ENCODE data around the gene LDLRAD4.

Gene LDLRAD4

GRCh38 chr18:13306583-13306982 lies 88.0 kb downstream of the LDLRAD4 start:
- DNase-seq (ENCODE audit: low read depth, low spot score) = no peak

DNA sequence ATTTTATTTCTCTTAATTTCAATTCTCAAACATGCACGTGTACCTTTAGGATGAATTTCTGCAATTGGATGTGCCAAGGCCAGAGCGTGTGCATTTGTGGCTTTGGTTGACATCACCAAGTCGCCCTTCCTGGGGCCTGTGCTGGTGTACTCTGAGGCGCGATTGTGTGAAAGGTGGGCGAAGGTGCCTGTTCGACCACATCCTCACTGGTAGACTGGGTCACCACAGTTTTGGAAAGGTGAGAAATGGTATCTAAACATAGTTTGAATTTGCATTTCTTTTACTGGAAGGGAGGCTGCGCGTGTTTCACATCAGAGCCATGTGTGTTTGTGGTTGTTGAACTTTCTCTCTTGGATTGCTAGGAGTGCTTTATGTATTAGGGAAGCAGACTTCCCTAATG lies 89.8 kb downstream of the LDLRAD4 start:
- DNase-seq (ENCODE audit: low read depth, low spot score) = no peak

GRCh38 chr18:13309031-13309747 lies 90.6 kb downstream of the LDLRAD4 start:
- no peak for DNase-seq (ENCODE audit: low read depth, low spot score)

DNA sequence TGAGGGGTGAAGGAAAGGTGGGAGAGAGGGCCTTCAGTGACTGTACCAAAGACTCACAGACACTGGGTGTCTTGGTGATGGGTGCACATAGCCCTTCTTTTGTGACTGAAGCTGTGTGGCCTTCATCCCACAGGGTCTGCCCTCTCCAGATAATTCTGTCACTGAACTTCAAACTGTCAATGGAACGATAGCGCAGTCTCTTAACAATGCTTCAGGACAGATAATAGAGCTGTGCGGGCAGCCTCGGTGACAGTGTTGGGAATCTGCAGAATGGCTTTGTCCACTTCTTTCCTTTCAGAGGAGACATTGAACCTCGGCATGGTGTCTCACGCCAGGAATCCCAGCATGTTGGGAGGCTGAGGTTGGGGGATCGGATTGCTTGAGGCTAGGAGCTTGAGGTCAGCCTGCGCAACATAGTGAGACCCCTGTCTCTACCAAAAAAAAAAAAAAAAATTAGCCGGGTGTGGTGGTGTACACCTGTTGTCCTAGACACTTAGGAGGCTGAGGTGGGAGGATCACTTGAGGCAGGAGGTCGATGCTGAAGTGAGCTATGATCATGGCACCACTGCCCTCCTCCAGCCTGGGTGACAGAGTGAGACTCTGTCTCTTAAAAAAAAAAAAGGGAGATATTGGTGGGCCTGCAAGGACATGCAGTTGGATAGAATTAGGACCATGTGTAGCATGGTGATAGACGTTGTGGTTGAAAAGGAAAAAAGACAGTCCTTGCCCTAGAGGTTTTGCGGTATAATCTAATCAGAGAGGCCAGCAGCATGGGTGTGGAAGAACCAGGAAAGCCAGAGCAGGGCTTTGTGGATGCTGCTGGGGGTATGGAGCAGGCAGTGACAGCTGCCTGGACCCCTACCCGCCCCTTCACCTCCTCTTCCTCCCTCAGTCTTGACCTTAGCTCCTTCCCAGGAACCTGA lies 91.4 kb downstream of the LDLRAD4 start:
- no peak for DNase-seq (ENCODE audit: low read depth, low spot score)

DNA sequence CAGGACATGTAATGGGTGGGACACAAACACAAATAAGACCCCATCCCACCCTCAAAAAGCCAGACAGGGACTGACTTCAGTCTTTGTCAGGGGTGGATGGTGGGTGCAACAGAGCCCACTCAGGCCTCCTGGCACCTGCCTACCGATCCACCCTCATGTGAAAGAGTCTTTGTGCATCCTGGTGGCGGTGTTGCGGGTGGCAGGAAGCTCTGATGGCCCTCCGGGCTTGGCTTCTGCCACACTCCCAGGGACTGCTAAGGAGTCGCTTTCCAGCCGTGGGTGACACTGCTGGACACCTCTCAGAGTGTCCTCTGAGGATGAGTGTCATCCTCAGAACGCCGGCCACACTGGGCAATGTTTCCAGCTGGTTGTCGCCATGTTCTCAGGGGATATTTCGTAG lies 92.6 kb downstream of the LDLRAD4 start:
- DNase-seq (ENCODE audit: low read depth, low spot score) = no peak

DNA sequence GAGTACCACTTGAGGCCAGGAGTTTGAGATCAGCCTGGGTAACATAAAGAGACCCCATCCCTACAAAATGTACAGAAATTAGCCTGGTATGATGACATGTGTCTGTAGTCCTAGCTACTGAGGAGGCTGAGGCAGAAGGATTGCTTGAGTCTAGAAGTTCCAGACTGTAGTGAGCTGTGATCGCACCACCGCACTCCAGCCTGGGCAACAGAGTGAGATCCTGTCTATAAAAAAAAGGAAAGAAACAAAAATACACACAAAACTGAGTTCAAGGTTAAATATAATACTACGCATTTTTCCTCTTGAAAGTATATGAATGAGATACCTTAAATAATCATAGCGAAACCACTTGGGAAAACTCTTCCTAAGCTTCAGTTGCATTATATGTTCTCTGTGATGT lies 94.0 kb downstream of the LDLRAD4 start:
- no peak for DNase-seq (ENCODE audit: low read depth, low spot score)

- DNase-seq (ENCODE audit: low read depth, low spot score) = no peak
Observed at GRCh38 chr18:13313006-13313686, 94.6 kb downstream of the LDLRAD4 start.

DNA sequence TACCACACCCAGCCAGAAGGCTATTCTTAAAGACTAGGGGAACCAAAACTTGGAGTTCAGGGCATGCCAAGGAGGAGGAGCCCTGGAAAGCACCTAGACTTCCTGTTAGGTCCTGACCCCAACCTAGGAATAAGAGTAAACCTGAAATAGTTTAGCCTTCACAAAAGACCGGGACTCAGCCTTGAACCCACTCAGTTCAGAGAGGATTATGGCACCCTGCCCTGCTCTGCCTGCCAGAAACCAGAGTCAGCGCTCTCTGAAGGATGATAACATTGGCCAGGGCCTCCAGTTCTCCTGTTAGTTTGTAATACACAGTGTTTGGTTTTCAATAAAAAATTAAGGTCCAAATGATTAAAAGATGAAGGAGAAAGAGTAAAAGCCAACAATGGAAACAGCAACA lies 96.4 kb downstream of the LDLRAD4 start:
- no peak for DNase-seq (ENCODE audit: low read depth, low spot score)

GRCh38 chr18:13316063-13316462 lies 97.5 kb downstream of the LDLRAD4 start:
- DNase-seq (ENCODE audit: low read depth, low spot score) = no peak

- DNase-seq (ENCODE audit: low read depth, low spot score) = no peak
Observed at GRCh38 chr18:13317801-13318200, 99.2 kb downstream of the LDLRAD4 start.

DNA sequence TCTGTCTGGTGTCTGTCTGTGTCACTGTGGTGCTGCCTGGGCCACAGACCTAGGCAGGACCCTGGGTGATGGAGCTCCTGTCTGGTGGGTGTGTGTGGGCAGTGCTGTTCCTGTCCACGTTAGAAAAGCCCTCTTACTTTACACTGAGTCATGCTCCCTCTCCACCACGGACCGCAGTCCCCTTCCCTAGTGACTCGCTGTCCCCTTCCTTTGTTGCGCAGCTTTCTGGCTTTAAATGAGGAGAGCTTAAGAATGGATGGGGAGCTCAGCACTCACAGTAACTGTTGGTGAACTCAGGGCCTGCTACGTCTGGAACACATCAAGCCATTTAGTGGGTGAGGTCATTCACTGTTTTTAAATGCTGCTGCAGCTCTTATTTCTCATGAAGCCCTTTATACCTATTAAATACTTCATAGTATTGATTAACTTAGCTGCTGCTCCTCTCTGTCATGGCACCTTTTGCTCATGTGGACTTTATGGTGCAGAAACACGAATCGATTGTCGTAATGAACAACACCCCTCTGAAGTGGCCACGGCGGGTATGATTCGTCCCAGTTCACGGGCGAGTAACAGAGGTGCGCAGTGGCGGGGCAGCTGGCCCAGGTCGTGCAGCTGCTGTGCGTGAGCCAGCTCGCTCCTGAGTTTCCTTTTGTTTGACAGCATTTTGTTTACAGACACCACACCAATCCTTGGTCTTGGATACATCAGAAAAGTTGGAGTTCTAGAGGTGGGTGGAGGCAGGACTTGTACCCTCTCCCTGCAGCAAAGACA lies 100.4 kb downstream of the LDLRAD4 start:
- no peak for DNase-seq (ENCODE audit: low read depth, low spot score)

DNA sequence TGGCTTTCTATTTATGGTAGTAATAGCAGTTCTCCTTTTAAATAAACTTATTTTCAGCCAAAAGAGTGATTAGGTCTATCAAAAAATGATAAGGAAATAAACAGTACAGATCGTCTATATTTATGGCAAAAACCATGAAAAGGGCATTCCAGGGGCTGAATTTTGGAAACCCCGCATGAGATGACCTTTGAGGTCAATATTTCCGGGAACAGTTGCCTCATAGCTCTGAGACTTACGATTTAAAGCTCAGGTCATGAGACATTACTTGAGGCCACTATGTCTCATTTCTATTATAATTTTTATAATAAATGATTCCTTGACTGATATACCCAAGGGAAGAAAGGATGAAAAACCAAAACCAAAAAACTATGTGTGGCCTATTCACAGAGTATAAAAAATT lies 101.1 kb downstream of the LDLRAD4 start:
- no peak for DNase-seq (ENCODE audit: low read depth, low spot score)

- no peak for DNase-seq (ENCODE audit: low read depth, low spot score)
Observed at GRCh38 chr18:13320096-13320495, 101.5 kb downstream of the LDLRAD4 start.

DNA sequence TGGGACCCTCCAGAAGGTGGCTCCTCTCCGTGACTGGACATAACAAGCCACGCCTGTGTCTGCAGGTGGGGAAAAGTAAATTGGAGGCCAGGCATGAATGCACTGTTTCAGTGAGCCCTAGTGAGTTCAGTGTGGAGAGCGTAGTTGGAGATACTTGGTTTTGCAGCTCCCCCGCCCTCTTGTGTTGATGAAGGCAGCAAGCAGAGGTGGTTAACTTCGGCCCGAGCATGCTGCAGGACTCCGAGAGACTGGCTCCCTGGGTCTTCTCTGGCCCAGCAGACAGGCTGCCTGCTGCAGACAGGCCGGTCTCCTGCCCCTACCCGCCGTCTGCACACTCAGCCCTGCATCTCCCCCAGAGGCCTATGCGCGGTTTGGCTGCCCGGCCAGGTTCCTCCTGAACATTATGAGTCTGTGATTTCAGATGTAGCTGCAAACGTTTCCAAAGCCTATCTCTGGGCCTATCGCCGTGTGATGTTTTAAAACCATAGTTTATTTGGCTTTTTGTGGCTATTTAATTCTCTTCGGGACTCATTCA lies 102.4 kb downstream of the LDLRAD4 start:
- no peak for DNase-seq (ENCODE audit: low read depth, low spot score)

GRCh38 chr18:13321923-13322322 lies 103.4 kb downstream of the LDLRAD4 start:
- no peak for DNase-seq (ENCODE audit: low read depth, low spot score)

- DNase-seq (ENCODE audit: low read depth, low spot score) = no peak
Observed at GRCh38 chr18:13323186-13323585, 104.6 kb downstream of the LDLRAD4 start.

DNA sequence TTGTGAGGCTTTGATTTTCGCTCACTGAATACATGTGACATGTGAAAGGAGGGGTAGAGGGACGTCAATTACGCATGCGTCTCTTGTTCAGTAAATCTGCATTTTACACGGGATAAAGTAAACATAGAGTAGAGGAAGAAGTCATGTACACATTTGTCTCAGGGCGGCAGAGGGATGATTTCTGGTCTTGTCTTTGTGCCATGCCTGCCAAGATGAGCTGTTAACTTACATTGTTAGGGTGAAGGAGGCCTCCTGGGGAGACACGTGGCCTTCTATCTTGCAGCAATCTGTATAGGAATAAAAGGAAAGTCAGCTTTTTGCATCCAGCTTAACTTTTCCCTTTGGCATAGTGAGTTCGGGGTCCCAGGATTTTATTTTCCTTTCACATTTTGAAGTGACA lies 106.3 kb downstream of the LDLRAD4 start:
- DNase-seq (ENCODE audit: low read depth, low spot score) = no peak

DNA sequence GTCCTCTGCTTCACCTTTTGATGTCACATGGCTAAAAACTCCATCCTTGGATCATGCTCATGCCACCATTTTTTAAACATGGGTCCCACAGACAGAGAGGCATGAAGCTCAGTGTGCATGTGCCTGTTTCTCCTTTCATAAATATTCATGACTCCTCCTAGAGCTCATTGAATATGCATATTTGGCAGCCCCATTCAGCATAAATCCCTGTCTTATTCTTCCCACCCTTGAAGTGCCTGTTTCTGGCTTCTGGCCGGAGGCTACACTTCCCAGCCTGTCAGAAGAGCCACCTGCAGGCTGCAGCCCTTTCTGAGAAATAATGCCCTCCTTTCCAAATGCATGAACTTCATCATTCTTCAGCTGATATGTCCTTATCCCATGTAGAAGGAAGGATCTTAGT lies 109.7 kb downstream of the LDLRAD4 start:
- DNase-seq (ENCODE audit: low read depth, low spot score) = no peak

- no peak for DNase-seq (ENCODE audit: low read depth, low spot score)
Observed at GRCh38 chr18:13330996-13331395, 112.4 kb downstream of the LDLRAD4 start.

- DNase-seq (ENCODE audit: low read depth, low spot score) = no peak
Observed at GRCh38 chr18:13331846-13332245, 113.3 kb downstream of the LDLRAD4 start.

- DNase-seq (ENCODE audit: low read depth, low spot score) = no peak
Observed at GRCh38 chr18:13332874-13333273, 114.3 kb downstream of the LDLRAD4 start.

Data from smooth muscle cell of the brain vasculature (primary cell).